ENCODE data around the gene TMEM184B. TPM values are rescaled to one million over a fixed set of nuclear protein-coding genes. Genes with fewer than 3 reads are reported as not detected.
"Not testable (repeated sequence)": the region's sequence is repeated elsewhere in the genome, so short reads cannot be mapped to it uniquely, and the experiment has no call there.

Gene TMEM184B
- total and polyA plus RNA-seq, 4 donors = 17.2 to 96.9 (median 71.5) TPM

GRCh38 chr22:38243007-38243765 is 29.6 kb downstream of the TMEM184B start:
- Histone ChIP-seq H3K27me3 (ENCODE audit: control insufficient read depth in 1 of 2, insufficient read depth in 2 of 2, low read length in 1 of 2) (no peaks in the 10 kb centered on the region), H3K27ac (ENCODE audit: low read depth in 1 of 2, low read length in 2 of 2) (no peak overlapping the region), H3K9me3 (ENCODE audit: control insufficient read depth, low read length) (no peaks in the 10 kb centered on the region), H3K36me3 (ENCODE audit: control insufficient read depth in 1 of 2, insufficient read depth in 2 of 2, low read length in 1 of 2) (no peaks in the 10 kb centered on the region), H3K4me3 (ENCODE audit: low read length in 2 of 2) (no peak overlapping the region), H3K4me1 (ENCODE audit: control insufficient read depth in 1 of 2, insufficient read depth in 2 of 2, low read length in 2 of 2) (peaks cover 0 to 5% of the 10 kb centered on the region in 2 donors)
- intact Hi-C loops (cut with DNase I) = no loop called here
- no peak for DNase-seq
- ATAC-seq (ENCODE audit: low FRiP score) = peak; percentile 17
- 55 to 63% methylated on average over 20 of the region's 20 CpGs for WGBS, 2 donors

- H3K27me3 ChIP-seq (ENCODE audit: control insufficient read depth in 1 of 2, insufficient read depth in 2 of 2, low read length in 1 of 2) = no peaks in the 10 kb centered on the region
- ATAC-seq (ENCODE audit: low FRiP score) (no peak), DNase-seq (no peak)
- no peaks in the 10 kb centered on the region for H3K4me1 ChIP-seq (ENCODE audit: control insufficient read depth in 1 of 2, insufficient read depth in 2 of 2, low read length in 2 of 2)
- intact Hi-C loops (cut with DNase I) = no loop called here
- peak overlapping the region in 1 of 2 donors; percentile 48 for H3K27ac ChIP-seq (ENCODE audit: low read depth in 1 of 2, low read length in 2 of 2)
- no peak overlapping the region for H3K4me3 ChIP-seq (ENCODE audit: low read length in 2 of 2)
- H3K9me3 ChIP-seq (ENCODE audit: control insufficient read depth, low read length) = no peaks in the 10 kb centered on the region
- 67 to 69% methylated on average over 6 of the region's 6 CpGs for WGBS, 2 donors
- no peaks in the 10 kb centered on the region for H3K36me3 ChIP-seq (ENCODE audit: control insufficient read depth in 1 of 2, insufficient read depth in 2 of 2, low read length in 1 of 2)
These were observed 32.0 kb downstream of the TMEM184B start for GRCh38 chr22:38240734-38241252.

- H3K36me3 ChIP-seq (ENCODE audit: control insufficient read depth in 1 of 2, insufficient read depth in 2 of 2, low read length in 1 of 2) = peaks cover 0 to 1% of the 10 kb centered on the region in 2 donors
- DNase-seq = peak in 1 of 2 donors; percentile 76
- H3K27me3 ChIP-seq (ENCODE audit: control insufficient read depth in 1 of 2, insufficient read depth in 2 of 2, low read length in 1 of 2) = no peaks in the 10 kb centered on the region
- 10 to 11% methylated on average over 14 of the region's 14 CpGs for WGBS, 2 donors
- no peak overlapping the region for H3K4me3 ChIP-seq (ENCODE audit: low read length in 2 of 2)
- peak; percentile 64 for ATAC-seq (ENCODE audit: low FRiP score)
- intact Hi-C loops (cut with DNase I) = loop anchor here in 1 of 2 donors (2.0 kb wide), 1 partner anchor 18 kb away; no protein-coding TSS in a partner anchor
- no peaks in the 10 kb centered on the region for H3K9me3 ChIP-seq (ENCODE audit: control insufficient read depth, low read length)
- no peaks in the 10 kb centered on the region for H3K4me1 ChIP-seq (ENCODE audit: control insufficient read depth in 1 of 2, insufficient read depth in 2 of 2, low read length in 2 of 2)
- H3K27ac ChIP-seq (ENCODE audit: low read depth in 1 of 2, low read length in 2 of 2) = peak overlapping the region in 1 of 2 donors; percentile 58
These were observed 33.6 kb downstream of the TMEM184B start for GRCh38 chr22:38239101-38239761.

- Histone ChIP-seq H3K36me3 (ENCODE audit: control insufficient read depth in 1 of 2, insufficient read depth in 2 of 2, low read length in 1 of 2) (peaks cover 0 to 1% of the 10 kb centered on the region in 2 donors), H3K4me1 (ENCODE audit: control insufficient read depth in 1 of 2, insufficient read depth in 2 of 2, low read length in 2 of 2) (no peaks in the 10 kb centered on the region), H3K27ac (ENCODE audit: low read depth in 1 of 2, low read length in 2 of 2) (peak overlapping the region in 1 of 2 donors; percentile 43), H3K9me3 (ENCODE audit: control insufficient read depth, low read length) (no peaks in the 10 kb centered on the region), H3K4me3 (ENCODE audit: low read length in 2 of 2) (no peak overlapping the region), H3K27me3 (ENCODE audit: control insufficient read depth in 1 of 2, insufficient read depth in 2 of 2, low read length in 1 of 2) (no peaks in the 10 kb centered on the region)
- 18 to 22% methylated on average over 9 of the region's 9 CpGs for WGBS, 2 donors
- intact Hi-C loops (cut with DNase I) = loop anchor here in 1 of 2 donors (2.0 kb wide), 1 partner anchor 18 kb away; no protein-coding TSS in a partner anchor
- no peak for ATAC-seq (ENCODE audit: low FRiP score)
- DNase-seq = no peak
These were observed 34.2 kb downstream of the TMEM184B start for GRCh38 chr22:38238519-38239071.

- ATAC-seq (ENCODE audit: low FRiP score) (no peak), DNase-seq (no peak)
- H3K27ac ChIP-seq (ENCODE audit: low read depth in 1 of 2, low read length in 2 of 2) = no peak overlapping the region
- WGBS, 2 donors = 71 to 75% methylated on average over 8 of the region's 8 CpGs
- H3K27me3 ChIP-seq (ENCODE audit: control insufficient read depth in 1 of 2, insufficient read depth in 2 of 2, low read length in 1 of 2) = no peaks in the 10 kb centered on the region
- H3K36me3 ChIP-seq (ENCODE audit: control insufficient read depth in 1 of 2, insufficient read depth in 2 of 2, low read length in 1 of 2) = peaks cover 0 to 1% of the 10 kb centered on the region in 2 donors
- no peaks in the 10 kb centered on the region for H3K9me3 ChIP-seq (ENCODE audit: control insufficient read depth, low read length)
- no peak overlapping the region for H3K4me3 ChIP-seq (ENCODE audit: low read length in 2 of 2)
- H3K4me1 ChIP-seq (ENCODE audit: control insufficient read depth in 1 of 2, insufficient read depth in 2 of 2, low read length in 2 of 2) = no peaks in the 10 kb centered on the region
- intact Hi-C loops (cut with DNase I) = no loop called here
These were observed 36.0 kb downstream of the TMEM184B start for GRCh38 chr22:38236786-38237185.

GRCh38 chr22:38235240-38235850 is 37.5 kb downstream of the TMEM184B start:
- no peaks in the 10 kb centered on the region for H3K27me3 ChIP-seq (ENCODE audit: control insufficient read depth in 1 of 2, insufficient read depth in 2 of 2, low read length in 1 of 2)
- no peaks in the 10 kb centered on the region for H3K9me3 ChIP-seq (ENCODE audit: control insufficient read depth, low read length)
- WGBS, 2 donors = 83 to 86% methylated on average over 14 of the region's 14 CpGs
- intact Hi-C loops (cut with DNase I) = no loop called here
- DNase-seq = no peak
- ATAC-seq (ENCODE audit: low FRiP score) = no peak
- H3K36me3 ChIP-seq (ENCODE audit: control insufficient read depth in 1 of 2, insufficient read depth in 2 of 2, low read length in 1 of 2) = peaks cover 0 to 7% of the 10 kb centered on the region in 2 donors
- no peaks in the 10 kb centered on the region for H3K4me1 ChIP-seq (ENCODE audit: control insufficient read depth in 1 of 2, insufficient read depth in 2 of 2, low read length in 2 of 2)
- no peak overlapping the region for H3K4me3 ChIP-seq (ENCODE audit: low read length in 2 of 2)
- no peak overlapping the region for H3K27ac ChIP-seq (ENCODE audit: low read depth in 1 of 2, low read length in 2 of 2)

- H3K27me3 ChIP-seq (ENCODE audit: control insufficient read depth in 1 of 2, insufficient read depth in 2 of 2, low read length in 1 of 2); H3K36me3 ChIP-seq (ENCODE audit: control insufficient read depth in 1 of 2, insufficient read depth in 2 of 2, low read length in 1 of 2); H3K4me3 ChIP-seq (ENCODE audit: low read length in 2 of 2); DNase-seq; H3K9me3 ChIP-seq (ENCODE audit: control insufficient read depth, low read length); intact Hi-C loops (cut with DNase I); H3K4me1 ChIP-seq (ENCODE audit: control insufficient read depth in 1 of 2, insufficient read depth in 2 of 2, low read length in 2 of 2); H3K27ac ChIP-seq (ENCODE audit: low read depth in 1 of 2, low read length in 2 of 2); ATAC-seq (ENCODE audit: low FRiP score): not testable (repeated sequence)
- 94% methylated on average over 10 of the region's 10 CpGs for WGBS, 2 donors
These were observed 39.0 kb downstream of the TMEM184B start for GRCh38 chr22:38233856-38234255.

- H3K36me3 ChIP-seq (ENCODE audit: control insufficient read depth in 1 of 2, insufficient read depth in 2 of 2, low read length in 1 of 2) = peaks cover 0 to 7% of the 10 kb centered on the region in 2 donors
- DNase-seq (no peak), ATAC-seq (ENCODE audit: low FRiP score) (no peak)
- no peaks in the 10 kb centered on the region for H3K9me3 ChIP-seq (ENCODE audit: control insufficient read depth, low read length)
- intact Hi-C loops (cut with DNase I) = no loop called here
- H3K27ac ChIP-seq (ENCODE audit: low read depth in 1 of 2, low read length in 2 of 2) = no peak overlapping the region
- H3K4me1 ChIP-seq (ENCODE audit: control insufficient read depth in 1 of 2, insufficient read depth in 2 of 2, low read length in 2 of 2) = no peaks in the 10 kb centered on the region
- 76 to 77% methylated on average over 6 of the region's 6 CpGs for WGBS, 2 donors
- H3K27me3 ChIP-seq (ENCODE audit: control insufficient read depth in 1 of 2, insufficient read depth in 2 of 2, low read length in 1 of 2) = no peaks in the 10 kb centered on the region
- no peak overlapping the region for H3K4me3 ChIP-seq (ENCODE audit: low read length in 2 of 2)
These were observed 39.4 kb downstream of the TMEM184B start for GRCh38 chr22:38233427-38233826.

All from aorta (tissue), 5 donors.